Choroid plexus epithelial cell (primary cell): ENCODE data around the gene MCC.

Experiments used
- DNase-seq: peaks from one replicate; pipeline ENCODE4 v3.0.0-alpha.2; 2010; ENCODE audit warnings: low read depth
- H3K4me3 ChIP-seq: 2 replicates; pipeline ENCODE4 v1.5.1; 2011; ENCODE audit warnings: low read depth, mild to moderate bottlenecking, control low read depth, low read length, moderate library complexity
- TF ChIP-seq, protein P1 (sequence below): conservative IDR thresholded peaks from 2 replicates; pipeline ENCODE4 v1.5.1; 2011; ENCODE audit warnings: low read depth, mild to moderate bottlenecking, control low read depth, inconsistent platforms, low read length, moderate library complexity

The MCC gene

DNA sequence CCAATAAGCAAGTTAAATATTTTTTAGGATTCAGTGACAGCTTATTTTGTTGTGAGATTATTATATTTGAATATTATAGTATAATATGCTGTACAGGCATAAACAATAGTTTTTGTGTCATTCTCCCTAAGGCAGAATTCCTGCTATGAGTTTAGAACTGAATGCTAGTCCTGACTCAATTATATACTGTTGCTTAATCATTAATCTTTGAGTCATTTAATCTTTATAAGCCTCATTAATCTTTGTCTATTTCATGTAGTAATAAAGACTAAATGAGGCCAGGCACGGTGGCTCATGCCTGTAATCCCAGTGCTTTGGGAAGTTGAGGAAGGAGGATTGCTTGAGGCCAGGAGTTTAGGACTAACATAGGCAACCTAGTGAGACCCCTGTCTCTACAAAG, 515.2 kb downstream of the MCC start:
- TF ChIP-seq, protein P1, sequence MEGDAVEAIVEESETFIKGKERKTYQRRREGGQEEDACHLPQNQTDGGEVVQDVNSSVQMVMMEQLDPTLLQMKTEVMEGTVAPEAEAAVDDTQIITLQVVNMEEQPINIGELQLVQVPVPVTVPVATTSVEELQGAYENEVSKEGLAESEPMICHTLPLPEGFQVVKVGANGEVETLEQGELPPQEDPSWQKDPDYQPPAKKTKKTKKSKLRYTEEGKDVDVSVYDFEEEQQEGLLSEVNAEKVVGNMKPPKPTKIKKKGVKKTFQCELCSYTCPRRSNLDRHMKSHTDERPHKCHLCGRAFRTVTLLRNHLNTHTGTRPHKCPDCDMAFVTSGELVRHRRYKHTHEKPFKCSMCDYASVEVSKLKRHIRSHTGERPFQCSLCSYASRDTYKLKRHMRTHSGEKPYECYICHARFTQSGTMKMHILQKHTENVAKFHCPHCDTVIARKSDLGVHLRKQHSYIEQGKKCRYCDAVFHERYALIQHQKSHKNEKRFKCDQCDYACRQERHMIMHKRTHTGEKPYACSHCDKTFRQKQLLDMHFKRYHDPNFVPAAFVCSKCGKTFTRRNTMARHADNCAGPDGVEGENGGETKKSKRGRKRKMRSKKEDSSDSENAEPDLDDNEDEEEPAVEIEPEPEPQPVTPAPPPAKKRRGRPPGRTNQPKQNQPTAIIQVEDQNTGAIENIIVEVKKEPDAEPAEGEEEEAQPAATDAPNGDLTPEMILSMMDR: no peak
- DNase-seq: no peak
- no peak overlapping the region for H3K4me3 ChIP-seq
